MM.1S (cell line): Measurements from ENCODE around the gene PTPN13.

Experiments
- CTCF ChIP-seq: fragments of 300-600 bp; sonication (generic); IDR thresholded peaks from 2 replicates; pipeline ENCODE4 v1.5.1; 2016; ENCODE audit warnings: antibody characterized with exemption, low read length, mixed read lengths
- EZH2 ChIP-seq: fragments of 300-600 bp; sonication (generic); optimal IDR thresholded peaks from 2 replicates; pipeline ENCODE3; 2017; ENCODE audit warnings: low read depth, mild to moderate bottlenecking, antibody characterized with exemption, low read length, mixed read lengths

- TF ChIP-seq CTCF (no peak), EZH2 (no peak)
These were observed 84.7 kb downstream of the PTPN13 start for GRCh38 chr4:86678796-86679195.
